Endothelial cell of umbilical vein (primary cell): ENCODE results near the gene PDE11A. TPM values are rescaled to one million over a fixed set of nuclear protein-coding genes. Genes with fewer than 3 reads are reported as not detected.
A peak's percentile ranks its signal among the peaks of the same experiment; 100 is the strongest.

ENCODE experiments used
- BruUV-seq: library from RNA; stranded (reverse); fragments of 400-500 nt; replicated peaks from 2 replicates; lab custom pipeline; 2021; lab: Mats Ljungman, UMichigan
- CTCF ChIA-PET: fragments of 300-600, 350-600 bp; sonication (Branson Sonifier 250); formaldehyde crosslinking; loops from one replicate; lab custom pipeline; 2021; ENCODE audit warnings: antibody characterized with exemption, inconsistent platforms; lab: Charles Lee
- POLR2A ChIA-PET: fragments of 300-600, 350-600 bp; sonication (Branson Sonifier 250); formaldehyde crosslinking; loops from one replicate; lab custom pipeline; 2021; ENCODE audit warnings: antibody characterized with exemption, inconsistent platforms; lab: Charles Lee
- DNase-seq: peaks from one replicate; pipeline ENCODE4 v3.0.0-alpha.2; 2011; ENCODE audit warnings: low read depth, low spot score
- FAIRE-seq: peaks from 2 replicates; lab custom pipeline; 2011; peaks lifted over from hg19 to GRCh38; lab: Jason Lieb, UNC
- H2AFZ ChIP-seq: 2 replicates; pipeline ENCODE4 v1.6.0; 2012; ENCODE audit warnings: low read depth, low read length, control low read depth, inconsistent platforms
- H3K27ac ChIP-seq: 2 replicates; pipeline ENCODE4 v1.5.1; 2011; ENCODE audit warnings: low read depth, mild to moderate bottlenecking, control low read depth, low read length, moderate library complexity; ENCODE audit not compliant: insufficient read depth
- H3K27me3 ChIP-seq, 2 experiments: 2 replicates each; pipeline versions ENCODE4 v1.6.0 to v1.6.1; 2011; ENCODE audit warnings: low read length in 2 of 2, mixed read lengths in 1 of 2; ENCODE audit not compliant: control insufficient read depth in 2 of 2, insufficient read depth in 2 of 2
- H3K36me3 ChIP-seq, 2 experiments: 2 replicates in 1 of 2; 3 replicates in 1 of 2; pipeline ENCODE4 v1.5.1; 2011; ENCODE audit warnings: low read length in 2 of 2, mild to moderate bottlenecking in 1 of 2, moderate library complexity in 1 of 2; ENCODE audit not compliant: control insufficient read depth in 2 of 2, insufficient read depth in 2 of 2; ENCODE audit errors: extremely low read depth in 1 of 2
- H3K4me1 ChIP-seq: 3 replicates; pipeline ENCODE4 v1.5.1; 2011; ENCODE audit warnings: mild to moderate bottlenecking, low read length; ENCODE audit not compliant: control insufficient read depth, insufficient read depth; ENCODE audit errors: extremely low read depth
- H3K4me2 ChIP-seq: 2 replicates; pipeline ENCODE4 v1.6.1; 2011; ENCODE audit warnings: low read length, control low read depth, mixed read lengths; ENCODE audit not compliant: insufficient read depth
- H3K4me3 ChIP-seq, 3 experiments: fragments of 200-600 bp in 1 of 3; sonication (generic), shearing (Covaris generic) in 1 of 3; replicated peaks in 1 of 3; 2 replicates each; pipeline ENCODE4 v1.5.1; 2011 to 2016; ENCODE audit warnings: control low read depth in 3 of 3, low read length in 3 of 3, mild to moderate bottlenecking in 2 of 3, inconsistent platforms in 1 of 3, low read depth in 1 of 3, moderate library complexity in 1 of 3; ENCODE audit not compliant: insufficient read depth in 1 of 3
- H3K79me2 ChIP-seq: 2 replicates; pipeline ENCODE4 v1.6.0; 2012; ENCODE audit warnings: low read length, inconsistent platforms; ENCODE audit not compliant: control insufficient read depth, insufficient read depth
- H3K9ac ChIP-seq: replicated peaks from 2 replicates; pipeline ENCODE3; 2011; ENCODE audit warnings: low read length, control low read depth; ENCODE audit not compliant: insufficient read depth; ENCODE audit errors: extremely low read depth
- H3K9me1 ChIP-seq: replicated peaks from 3 replicates; pipeline ENCODE4 v1.6.0; 2011; ENCODE audit warnings: mild to moderate bottlenecking, low read length; ENCODE audit not compliant: control insufficient read depth, insufficient read depth; ENCODE audit errors: extremely low read depth
- H3K9me3 ChIP-seq: replicated peaks from 2 replicates; pipeline ENCODE4 v1.5.1; 2012; ENCODE audit warnings: low read length, inconsistent platforms; ENCODE audit not compliant: control insufficient read depth, insufficient read depth
- H4K20me1 ChIP-seq: replicated peaks from 2 replicates; pipeline ENCODE3; 2011; ENCODE audit warnings: mild to moderate bottlenecking, low read length; ENCODE audit not compliant: control insufficient read depth, insufficient read depth; ENCODE audit errors: extremely low read depth
- CTCF ChIP-seq, 2 donors: IDR thresholded peaks; 1 replicate in 1 of 2; 2 replicates in 1 of 2; pipeline ENCODE4 v1.5.1; 2011; ENCODE audit warnings: low read length in 2 of 2, mild to moderate bottlenecking in 2 of 2, moderate library complexity in 2 of 2, control low read depth in 1 of 2, inconsistent platforms in 1 of 2, low read depth in 1 of 2; ENCODE audit not compliant: insufficient read depth in 1 of 2; ENCODE audit errors: extremely low read depth in 1 of 2
- EZH2 ChIP-seq: IDR thresholded peaks from 2 replicates; pipeline ENCODE4 v1.6.1; 2012; ENCODE audit warnings: borderline replicate concordance, low read depth, mild to moderate bottlenecking, moderate library complexity, low read length, inconsistent platforms; ENCODE audit not compliant: severe bottlenecking
- FOS ChIP-seq: IDR thresholded peaks from 2 replicates; pipeline ENCODE4 v1.6.1; 2011; ENCODE audit warnings: mild to moderate bottlenecking, low read length, moderate library complexity, borderline replicate concordance; ENCODE audit not compliant: insufficient read depth
- GATA2 ChIP-seq: IDR thresholded peaks from 2 replicates; pipeline ENCODE4 v1.7.0; 2011; ENCODE audit warnings: low read depth, mild to moderate bottlenecking, moderate library complexity, mixed read lengths, low read length; ENCODE audit not compliant: insufficient read length, insufficient read depth
- JUN ChIP-seq: IDR thresholded peaks from 2 replicates; pipeline ENCODE4 v1.6.1; 2011; ENCODE audit warnings: borderline replicate concordance, low read depth; ENCODE audit not compliant: insufficient read length, insufficient read depth
- MAX ChIP-seq: IDR thresholded peaks from 2 replicates; pipeline ENCODE4 v1.6.1; 2011; ENCODE audit not compliant: insufficient read depth, insufficient read length
- MYC ChIP-seq: IDR thresholded peaks from one replicate; pipeline ENCODE4 v1.6.1; 2011; ENCODE audit warnings: mild to moderate bottlenecking, low read depth, low read length
- POLR2A ChIP-seq: IDR thresholded peaks from 2 replicates; pipeline ENCODE4 v1.6.1; 2012; ENCODE audit warnings: low read depth, mild to moderate bottlenecking, control low read depth, low read length
- POLR2AphosphoS5 ChIP-seq: IDR thresholded peaks from 2 replicates; pipeline ENCODE4 v1.6.1; 2012; ENCODE audit warnings: low read depth, mild to moderate bottlenecking, control low read depth, low read length, moderate library complexity; ENCODE audit not compliant: insufficient read depth
- dilution Hi-C: fragments of 300-500 bp; cut with MboI; formaldehyde crosslinking; loops from one replicate; pipeline ENCODE4 v1.15.0; 2019; ENCODE audit warnings: low sequenced_read_pairs; ENCODE audit not compliant: extremely low pct_ligation_motif_present
- intact Hi-C: fragments of 100-400 bp; cut with micrococcal nuclease; formaldehyde crosslinking; loops from one replicate; pipeline ENCODE4 v1.10.0; 2022
- polyA plus RNA-seq, 4 experiments: library from polyadenylated mRNA; depleted of rRNA in 3 of 4; stranded (reverse) in 3 of 4; unstranded in 1 of 4; fragments of >200 nt; gene quantifications; 2 replicates each; pipeline versions ENCODE4 v1.2.1 to v1.2.3, GENCODE V29; 2011 to 2012; ENCODE audit warnings: missing spikeins in 1 of 4
- total RNA-seq: library from RNA; stranded (reverse); gene quantifications from 2 replicates; pipeline ENCODE4 v1.2.3, GENCODE V29; 2021

PDE11A gene
- total and polyA plus RNA-seq, 2 donors (not counting 3 experiments of a cell fraction or from before 2014, with no cell fraction given), result 0.07 to 0.51 TPM

DNA sequence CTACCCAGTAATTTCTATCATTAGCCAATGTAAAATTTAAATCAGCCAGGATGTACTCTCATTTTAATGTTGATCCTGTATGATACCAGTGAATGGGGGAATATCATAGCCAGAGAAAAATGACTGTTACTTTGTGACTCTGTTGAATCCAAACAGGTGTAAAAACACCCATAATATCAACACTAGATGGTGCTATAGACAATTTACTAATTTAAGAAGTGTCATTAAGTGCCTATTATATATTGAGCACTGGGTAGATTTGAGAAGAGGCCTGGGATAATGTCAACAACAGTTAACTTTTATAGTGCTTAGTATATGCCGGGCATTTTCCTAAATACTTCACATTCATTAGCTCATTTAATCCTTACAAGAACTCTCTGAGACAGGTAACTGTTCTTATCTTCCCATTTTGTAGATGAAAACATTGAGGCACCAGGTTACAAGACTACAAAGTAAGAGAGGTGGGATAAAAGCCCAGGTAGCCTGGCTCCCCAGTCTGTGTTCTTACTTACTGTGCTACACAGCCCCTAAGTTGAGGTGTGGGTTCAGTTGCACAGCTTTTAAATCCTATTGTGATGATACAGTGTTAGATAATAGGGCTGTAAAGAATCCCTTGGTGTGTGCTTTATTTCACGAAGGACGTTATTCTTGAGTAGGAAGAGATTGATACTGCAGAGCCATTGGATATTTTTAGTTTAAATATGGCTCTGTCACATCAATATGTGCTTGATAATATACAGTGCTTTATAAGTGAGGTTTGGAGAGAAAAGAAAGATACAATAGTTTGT lies 354.6 kb downstream of the PDE11A start:
- no peak overlapping the region for H3K27ac ChIP-seq
- H3K79me2 ChIP-seq, result no peaks in the 10 kb centered on the region
- intact Hi-C loops, result loop anchor here (1.0 kb wide), 2 partner anchors 40 to 45 kb away; no protein-coding TSS in a partner anchor
- no peak overlapping the region for H3K9ac ChIP-seq
- peak; percentile 62 for FAIRE-seq
- H4K20me1 ChIP-seq, result no peaks in the 10 kb centered on the region
- no peaks in the 10 kb centered on the region for H3K4me1 ChIP-seq
- TF ChIP-seq JUN, result no peak
- H3K9me1 ChIP-seq, result no peaks in the 10 kb centered on the region
- H3K36me3 ChIP-seq, result no peaks in the 10 kb centered on the region
- H3K4me3 ChIP-seq, result no peak overlapping the region
- no peaks in the 10 kb centered on the region for H3K9me3 ChIP-seq
- H3K27me3 ChIP-seq, result no peaks in the 10 kb centered on the region
- no TSS peak for BruUV-seq
- peak; percentile 38 for DNase-seq
- dilution Hi-C loops, result no loop called here
- no peak overlapping the region for H3K4me2 ChIP-seq
- ChIA-PET POLR2A (no interaction called here), CTCF (interaction anchor here (1.0 to 2.8 kb wide), 5 partner anchors 21 to 553 kb away, joined by 3 to 8 read pairs (median 3); no protein-coding TSS in a partner anchor)
- H2AFZ ChIP-seq, result no peak overlapping the region

- dilution Hi-C loops (no loop called here), intact Hi-C loops (no loop called here)
- Histone ChIP-seq H3K4me1 (no peaks in the 10 kb centered on the region), H3K4me3 (no peak overlapping the region), H3K79me2 (no peaks in the 10 kb centered on the region), H3K9me3 (no peaks in the 10 kb centered on the region), H4K20me1 (no peaks in the 10 kb centered on the region), H3K27ac (no peak overlapping the region), H3K4me2 (no peak overlapping the region), H3K27me3 (peaks cover 0 to under 1% of the 10 kb centered on the region in 2 experiments), H3K36me3 (no peaks in the 10 kb centered on the region), H3K9me1 (no peaks in the 10 kb centered on the region), H2AFZ (no peak overlapping the region), H3K9ac (no peak overlapping the region)
- no TSS peak for BruUV-seq
- ChIA-PET CTCF (interaction anchor here (2.8 kb wide), 1 partner anchor 43 kb away, joined by 8 read pairs; no protein-coding TSS in a partner anchor), POLR2A (no interaction called here)
- TF ChIP-seq MAX, result no peak
- TF ChIP-seq POLR2A, result no peak
- no peak for TF ChIP-seq MYC
- TF ChIP-seq JUN, result no peak
- TF ChIP-seq EZH2, result no peak
- no peak for TF ChIP-seq POLR2AphosphoS5
- no peak for TF ChIP-seq CTCF (IDR thresholded peaks at IDR 0.05; ENCODE audit: extremely low read depth in 1 of 2, insufficient read depth in 1 of 2, low read depth in 1 of 2, low read length in 2 of 2)
- no peak for TF ChIP-seq FOS
- no peak for TF ChIP-seq GATA2
- FAIRE-seq, result no peak
- no peak for DNase-seq
These were observed 356.1 kb downstream of the PDE11A start for GRCh38 chr2:177716484-177716883.
